Activated gamma-delta T cell treated with anti-CD3 and anti-CD28 coated beads, Interleukin-2, amount 50 U/mL, for 16 hours (primary cell): ENCODE data around the gene IL1A.

ENCODE experiments used
- DNase-seq: peaks from one replicate; pipeline ENCODE4 v3.0.0-alpha.2; 2020; ENCODE audit warnings: low read depth

IL1A gene

DNA sequence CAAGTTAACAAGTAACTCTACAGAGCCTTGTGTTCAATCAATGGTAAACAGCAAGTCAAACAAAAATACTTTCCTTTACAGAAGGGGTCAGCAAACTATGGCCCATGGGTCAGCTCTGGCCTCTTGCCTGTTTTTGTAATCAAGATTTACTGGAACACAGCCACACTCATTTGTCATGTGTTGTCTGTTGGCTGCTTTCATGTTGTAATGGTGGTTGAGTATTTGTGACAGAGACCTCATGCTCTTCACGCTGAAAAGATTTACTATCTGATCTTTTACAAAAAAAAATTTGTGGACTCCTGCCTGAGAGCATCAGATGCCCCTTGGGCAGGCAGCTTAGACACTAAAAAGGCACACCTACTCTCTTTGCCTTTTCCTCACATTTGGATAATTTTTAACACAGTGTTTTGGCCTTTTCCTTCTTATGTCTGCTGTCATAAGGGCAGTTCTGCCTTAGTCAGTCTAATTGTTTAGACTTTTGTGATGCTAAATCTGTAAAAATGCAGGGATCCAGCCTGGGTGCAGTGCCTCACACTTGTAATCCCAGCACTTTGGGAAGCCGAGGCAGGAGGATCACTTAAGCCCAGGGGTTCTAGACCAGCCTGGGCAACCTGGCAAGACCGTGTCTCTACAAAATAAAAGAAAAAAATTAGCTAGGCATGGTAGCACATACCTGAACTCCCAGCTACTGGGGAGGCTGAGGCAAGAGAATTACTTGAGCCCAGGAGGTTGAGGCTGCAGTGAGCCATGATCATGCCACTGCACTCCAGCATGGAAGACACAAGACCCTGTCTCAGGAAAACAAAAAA lies 34.0 kb upstream of the IL1A start:
- no peak for DNase-seq

DNA sequence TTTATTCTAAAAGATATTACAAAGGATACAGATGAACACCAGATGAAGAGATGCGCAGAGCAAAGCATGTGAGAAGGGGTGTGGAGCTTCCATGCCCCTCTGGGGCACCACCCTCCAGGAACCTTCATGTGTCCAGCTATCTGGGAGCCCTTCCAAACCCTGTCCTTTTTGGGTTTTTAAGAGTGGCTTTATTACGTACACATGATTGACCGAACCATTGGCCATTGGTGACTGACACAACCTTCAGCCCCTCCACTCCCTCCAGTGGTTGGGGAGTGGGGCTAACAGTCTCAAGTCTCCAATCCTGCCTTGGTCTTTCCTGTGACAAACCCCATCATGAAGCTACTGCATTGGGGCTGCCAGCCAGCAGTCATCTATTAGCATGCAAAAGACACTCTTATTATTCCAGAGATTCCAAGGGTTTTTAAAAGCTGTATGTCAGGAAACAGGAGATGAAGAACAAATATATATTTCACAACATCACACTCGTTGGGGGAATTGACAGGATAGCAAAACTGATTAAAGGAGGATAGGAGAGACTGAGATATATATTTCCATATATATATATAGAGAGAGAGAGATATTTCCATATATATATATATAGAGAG lies 32.9 kb upstream of the IL1A start:
- DNase-seq: no peak

DNA sequence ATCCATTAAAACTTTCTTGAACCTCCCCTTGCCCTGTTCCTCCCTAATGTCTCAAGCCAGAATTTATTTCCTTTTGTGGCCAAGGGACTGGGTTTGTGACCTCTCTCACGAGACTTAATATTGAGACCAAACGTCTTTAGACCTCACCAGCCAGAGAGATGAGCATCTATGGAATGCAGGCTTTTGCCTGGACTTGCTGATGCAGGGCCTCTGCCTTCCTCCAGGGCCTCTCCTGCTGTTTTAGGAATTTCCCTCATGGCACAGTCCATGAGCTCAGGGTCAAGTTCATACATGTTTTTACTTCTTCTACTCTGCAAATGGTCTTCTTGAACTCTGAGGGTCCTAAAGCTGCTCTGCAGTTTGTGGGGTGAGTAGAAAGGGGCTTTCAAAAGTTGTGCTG lies 30.0 kb upstream of the IL1A start:
- DNase-seq: no peak

DNA sequence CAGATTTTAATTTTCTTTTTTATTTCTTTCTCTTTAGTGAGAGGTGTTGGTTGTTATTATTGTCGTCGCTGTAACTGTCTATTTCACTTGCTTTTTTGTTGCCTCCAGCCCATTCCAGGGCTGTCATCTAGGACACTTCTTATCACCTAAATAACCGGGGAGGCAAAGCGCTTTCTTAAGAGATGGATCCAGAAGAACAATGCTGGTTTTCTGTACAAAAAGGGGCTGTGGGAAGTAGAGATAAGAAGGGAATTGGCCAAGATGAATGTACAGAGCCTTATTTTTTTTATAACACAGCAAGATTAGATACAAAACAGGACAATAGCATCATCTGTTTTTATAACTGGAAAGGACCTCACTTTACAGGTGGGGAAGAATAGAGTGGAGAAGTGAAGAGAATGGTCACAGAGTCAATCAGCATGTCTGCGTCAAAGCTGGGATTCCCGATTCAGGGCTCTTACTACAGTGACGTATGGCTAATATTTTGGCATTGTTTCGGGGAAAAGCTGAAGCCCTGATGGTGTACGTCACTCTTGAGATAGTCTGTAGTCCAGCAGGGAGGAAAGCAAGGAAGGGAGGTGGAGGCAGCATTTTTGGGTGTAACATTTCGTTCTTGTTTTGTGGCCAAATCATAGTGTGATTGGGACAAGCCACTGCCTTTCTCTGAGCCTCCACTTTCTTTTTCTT lies 29.1 kb upstream of the IL1A start:
- no peak for DNase-seq

DNA sequence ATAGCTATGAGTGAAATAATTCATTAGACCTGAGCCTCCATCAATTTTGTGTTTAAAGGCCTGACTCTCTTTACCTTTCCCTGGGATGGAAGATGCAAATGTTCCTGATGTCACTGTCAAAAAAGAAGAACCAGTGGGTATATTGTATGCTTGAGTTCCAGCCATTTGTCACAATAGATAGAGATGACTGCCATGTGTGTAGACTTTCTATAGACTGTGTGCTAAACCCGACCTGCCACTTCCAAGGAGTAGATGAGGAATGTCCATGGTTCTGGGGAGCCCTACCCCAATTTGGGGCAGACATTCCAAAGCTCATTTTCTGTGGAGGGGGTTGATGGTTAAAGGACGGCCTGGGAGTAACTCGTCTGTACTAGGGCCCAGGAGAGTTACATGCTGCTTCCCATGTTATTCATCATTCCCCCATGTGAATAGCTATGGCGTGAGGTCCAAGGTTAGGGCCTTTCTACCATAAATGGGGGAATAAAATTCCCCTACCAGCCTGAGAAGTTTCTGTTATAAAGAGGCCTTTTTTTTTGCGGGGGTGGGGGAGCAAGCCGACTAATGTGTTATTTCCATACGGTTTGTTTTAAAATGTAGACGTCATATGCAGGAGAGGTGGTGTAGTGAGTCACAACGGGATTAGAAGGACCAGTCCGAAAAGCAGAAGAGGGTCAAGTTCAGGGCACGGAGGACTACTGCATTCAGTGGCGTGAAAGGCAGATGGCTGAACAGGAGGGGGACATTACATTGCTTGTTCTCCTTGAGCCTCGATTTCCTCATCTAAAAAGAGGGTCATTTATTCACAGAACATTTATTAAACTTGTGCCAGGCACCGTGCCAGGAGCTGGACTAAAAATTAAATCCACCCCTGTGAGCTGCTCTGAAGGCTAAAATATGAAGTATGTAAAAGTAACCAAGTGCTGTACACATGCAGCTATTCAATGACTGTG lies 28.3 kb upstream of the IL1A start:
- no peak for DNase-seq

DNA sequence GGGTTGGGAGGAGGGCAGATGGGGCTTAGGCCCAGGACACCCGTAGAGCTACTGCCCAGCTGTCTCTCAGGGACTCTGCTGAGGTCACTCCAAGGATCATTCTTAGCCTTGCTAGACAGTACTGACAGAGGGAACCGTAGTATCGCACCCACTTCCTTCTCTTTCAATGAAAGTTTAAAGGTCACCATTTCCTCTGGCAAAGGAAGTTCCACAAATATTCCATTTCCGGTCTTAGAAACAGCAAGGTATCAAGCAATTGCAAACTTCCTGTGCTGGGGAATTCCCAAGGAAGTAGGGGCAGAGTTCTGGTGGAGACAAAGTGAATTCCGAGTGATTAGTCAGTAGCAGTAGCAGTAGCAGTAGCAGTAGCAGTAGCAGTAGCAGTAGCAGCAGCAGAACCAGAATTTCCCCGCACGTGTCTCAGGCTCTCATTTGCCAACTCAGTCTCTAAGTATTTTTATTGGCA lies 27.6 kb upstream of the IL1A start:
- no peak for DNase-seq

GRCh38 chr2:112811276-112811831 lies 27.1 kb upstream of the IL1A start:
- no peak for DNase-seq

DNA sequence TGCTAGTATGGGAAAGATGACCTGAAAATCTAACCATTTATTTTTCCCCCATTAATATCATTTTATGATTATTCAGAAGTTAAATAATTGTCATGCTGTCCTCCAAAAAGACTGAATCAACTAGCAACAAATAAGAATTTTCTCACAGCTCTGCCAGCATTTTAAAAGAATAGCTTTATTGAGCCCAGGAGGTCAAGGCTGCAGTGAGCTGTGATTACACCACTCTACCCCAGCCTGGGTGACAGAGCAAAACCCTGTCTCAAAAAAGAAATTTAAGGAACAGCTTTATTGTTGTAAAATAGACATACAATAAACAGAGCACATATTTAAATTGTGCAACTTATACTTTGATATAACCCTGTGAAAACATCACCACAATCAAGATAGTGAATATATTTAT lies 24.8 kb upstream of the IL1A start:
- DNase-seq: no peak

GRCh38 chr2:112807233-112807807 lies 23.0 kb upstream of the IL1A start:
- DNase-seq: no peak

GRCh38 chr2:112805542-112805941 lies 21.2 kb upstream of the IL1A start:
- DNase-seq: no peak

- DNase-seq: no peak
Measured at GRCh38 chr2:112803691-112804521, 19.6 kb upstream of the IL1A start.

- DNase-seq: no peak
Measured at GRCh38 chr2:112800881-112801583, 16.7 kb upstream of the IL1A start.

GRCh38 chr2:112798979-112799975 lies 15.0 kb upstream of the IL1A start:
- DNase-seq: no peak

DNA sequence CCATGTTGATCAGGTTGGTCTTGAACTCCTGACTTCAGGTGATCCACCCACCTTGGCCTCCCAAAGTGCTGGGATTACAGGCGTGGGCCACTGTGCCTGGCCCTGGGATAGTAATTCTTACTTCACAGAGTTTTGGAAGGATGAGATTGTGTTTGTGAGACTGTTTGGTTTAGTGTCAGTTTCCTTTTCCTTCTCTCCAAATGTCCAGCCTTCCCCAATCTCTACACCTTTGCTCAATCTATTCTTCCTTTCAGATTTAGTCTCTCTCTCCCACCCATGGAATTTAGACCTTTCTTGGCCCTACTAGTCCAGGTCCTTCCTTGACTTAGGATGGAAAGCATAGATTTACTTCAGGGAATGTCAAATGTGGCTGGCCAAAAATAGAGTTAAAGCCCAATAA lies 12.2 kb upstream of the IL1A start:
- no peak for DNase-seq

- no peak for DNase-seq
Measured at GRCh38 chr2:112795774-112796173, 11.5 kb upstream of the IL1A start.

GRCh38 chr2:112794841-112795240 lies 10.5 kb upstream of the IL1A start:
- DNase-seq: no peak

- no peak for DNase-seq
Measured at GRCh38 chr2:112794131-112794733, 9.9 kb upstream of the IL1A start.

DNA sequence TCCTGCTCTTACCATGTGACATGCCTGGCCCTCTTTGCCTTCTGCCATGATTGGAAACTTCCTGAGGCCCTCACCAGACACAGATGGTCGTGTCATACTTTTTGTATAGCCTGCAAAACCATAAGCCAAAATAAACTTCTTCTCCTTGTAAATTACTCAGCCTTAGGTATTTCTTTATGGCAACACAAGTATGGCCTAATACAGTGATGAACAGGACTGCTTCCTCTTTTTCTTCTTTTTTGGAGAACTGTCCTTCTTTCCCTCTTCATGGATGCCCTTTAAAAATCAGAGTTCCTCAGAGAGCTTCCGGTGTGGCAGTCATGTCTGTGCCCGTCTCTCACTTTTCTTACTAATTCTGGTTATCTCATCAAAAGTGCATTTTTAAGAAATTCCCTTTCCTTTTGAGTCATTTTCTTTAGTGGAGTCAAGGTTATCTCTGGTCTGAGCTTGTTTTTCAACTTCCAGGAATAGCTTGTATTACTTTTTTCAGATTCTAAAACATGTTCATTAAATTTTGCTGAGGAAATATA lies 9.2 kb upstream of the IL1A start:
- DNase-seq: no peak
